Endodermal cell (in vitro differentiated cells): Measurements from ENCODE around the gene HIRIP3. TPM values are rescaled to one million over a fixed set of nuclear protein-coding genes. Genes with fewer than 3 reads are reported as not detected.

Experiments used
- DNase-seq: peaks from one replicate; pipeline ENCODE4 v3.0.0-alpha.2; 2017
- H3K27ac ChIP-seq: 2 replicates; pipeline ENCODE4 v1.5.1; 2013; ENCODE audit warnings: mild to moderate bottlenecking, low read depth, low read length, moderate library complexity
- H3K27me3 ChIP-seq: 2 replicates; pipeline ENCODE4 v1.6.1; 2013; ENCODE audit warnings: mild to moderate bottlenecking, low read length, moderate library complexity; ENCODE audit not compliant: insufficient read depth, control insufficient read depth, poor library complexity, severe bottlenecking
- H3K36me3 ChIP-seq: 2 replicates; pipeline ENCODE4 v1.7.0; 2013; ENCODE audit warnings: mild to moderate bottlenecking, low read length, moderate library complexity; ENCODE audit not compliant: control insufficient read depth, insufficient read depth
- H3K4me1 ChIP-seq: one replicate; pipeline ENCODE4 v1.7.0; 2013; ENCODE audit warnings: low read length; ENCODE audit not compliant: control insufficient read depth, insufficient read depth
- H3K4me3 ChIP-seq: 2 replicates; pipeline ENCODE4 v1.5.1; 2013; ENCODE audit warnings: mild to moderate bottlenecking, low read length, moderate library complexity
- H3K9ac ChIP-seq: 2 replicates; pipeline ENCODE4 v1.6.1; 2013; ENCODE audit warnings: mild to moderate bottlenecking, low read length, moderate library complexity; ENCODE audit not compliant: poor library complexity, severe bottlenecking; ENCODE audit errors: extremely low read depth
- H3K9me3 ChIP-seq: 2 replicates; pipeline ENCODE4 v1.6.1; 2013; ENCODE audit warnings: mild to moderate bottlenecking, low read length, moderate library complexity; ENCODE audit not compliant: control insufficient read depth
- H3K27ac Mint-ChIP-seq: 2 replicates; pipeline ENCODE4 v1.8.0; 2020; ENCODE audit warnings: mixed read lengths
- H3K27me3 Mint-ChIP-seq: 2 replicates; pipeline ENCODE4 v1.8.0; 2021; ENCODE audit warnings: mild to moderate bottlenecking, mixed read lengths; ENCODE audit not compliant: insufficient read depth
- H3K36me3 Mint-ChIP-seq: 2 replicates; pipeline ENCODE4 v1.8.0; 2020; ENCODE audit warnings: low read depth, mixed read lengths
- H3K4me1 Mint-ChIP-seq: 2 replicates; pipeline ENCODE4 v1.8.0; 2020; ENCODE audit warnings: mixed read lengths
- H3K4me3 Mint-ChIP-seq: 2 replicates; pipeline ENCODE4 v1.8.0; 2020; ENCODE audit warnings: mild to moderate bottlenecking, moderate library complexity, mixed read lengths
- H3K9me3 Mint-ChIP-seq: 2 replicates; pipeline ENCODE4 v1.8.0; 2020; ENCODE audit warnings: mild to moderate bottlenecking, mixed read lengths
- CTCF ChIP-seq: fragments of 200-600 bp; sonication (generic); conservative IDR thresholded peaks from 2 replicates; pipeline ENCODE4 v1.5.0; 2021; ENCODE audit warnings: antibody characterized with exemption, mild to moderate bottlenecking
- WGBS, 2 experiments: methylation state at CpG; one replicate each; pipeline versions ENCODE4 v1.1.5 to v1.1.7; 2013; ENCODE audit warnings: missing lambda C conversion rate in 2 of 2, mixed read lengths in 1 of 2; ENCODE audit not compliant: insufficient coverage in 1 of 2, insufficient read length in 1 of 2; 5-methylcytosine and 5-hydroxymethylcytosine counted together
- total RNA-seq, 2 donors: library from RNA; stranded (reverse); fragmentation: NEBNext Ultra II Directional in 1 of 2; extraction: Animal tissue kit (Norgen Biotek cat#: 25700) in 1 of 2; gene quantifications; 2 replicates in 1 of 2; 3 replicates in 1 of 2; pipeline ENCODE4 v1.2.1, GENCODE V29; 2021

Gene HIRIP3
- total RNA-seq, 2 donors from 2014 or later = 9.4 to 13.9 TPM

- Mint-ChIP-seq H3K4me1 (peaks cover 7% of the 10 kb centered on the region), H3K4me3 (peak overlapping the region; percentile 97), H3K27me3 (no peaks in the 10 kb centered on the region), H3K36me3 (peaks cover 40% of the 10 kb centered on the region), H3K9me3 (no peaks in the 10 kb centered on the region), H3K27ac (no peak overlapping the region)
- no peak for TF ChIP-seq CTCF
- H3K4me1 ChIP-seq = no peaks in the 10 kb centered on the region
- no peak overlapping the region for H3K27ac ChIP-seq
- H3K27me3 ChIP-seq = no peaks in the 10 kb centered on the region
- no peaks in the 10 kb centered on the region for H3K9me3 ChIP-seq
- H3K9ac ChIP-seq = no peak overlapping the region
- no peak for DNase-seq
- 94 to 98% methylated on average over 7 to 8 of the region's 9 CpGs for WGBS, 2 experiments
- H3K4me3 ChIP-seq = no peak overlapping the region
- peaks cover 42% of the 10 kb centered on the region for H3K36me3 ChIP-seq
Measured at GRCh38 chr16:29993903-29994599, 1.4 kb downstream of the HIRIP3 start.

- no peaks in the 10 kb centered on the region for H3K27me3 Mint-ChIP-seq
- H3K4me3 ChIP-seq = no peak overlapping the region
- H3K36me3 Mint-ChIP-seq = peaks cover 38% of the 10 kb centered on the region
- H3K4me3 Mint-ChIP-seq = no peak overlapping the region
- WGBS, 2 experiments = 92 to 95% methylated on average over 19 to 25 of the region's 25 CpGs
- no peaks in the 10 kb centered on the region for H3K9me3 Mint-ChIP-seq
- H3K9ac ChIP-seq = no peak overlapping the region
- H3K36me3 ChIP-seq = peaks cover 49% of the 10 kb centered on the region
- TF ChIP-seq CTCF = no peak
- H3K4me1 ChIP-seq = no peaks in the 10 kb centered on the region
- H3K4me1 Mint-ChIP-seq = peaks cover 7% of the 10 kb centered on the region
- H3K27me3 ChIP-seq = no peaks in the 10 kb centered on the region
- no peak overlapping the region for H3K27ac ChIP-seq
- no peak for DNase-seq
- no peaks in the 10 kb centered on the region for H3K9me3 ChIP-seq
- no peak overlapping the region for H3K27ac Mint-ChIP-seq
Measured at GRCh38 chr16:29993191-29993902, 2.1 kb downstream of the HIRIP3 start.

- H3K36me3 Mint-ChIP-seq = peaks cover 37% of the 10 kb centered on the region
- H3K36me3 ChIP-seq = peaks cover 46% of the 10 kb centered on the region
- H3K4me3 Mint-ChIP-seq = no peak overlapping the region
- no peaks in the 10 kb centered on the region for H3K9me3 Mint-ChIP-seq
- 83% methylated on average over 5 to 7 of the region's 7 CpGs for WGBS, 2 experiments
- H3K4me3 ChIP-seq = no peak overlapping the region
- H3K27me3 Mint-ChIP-seq = no peaks in the 10 kb centered on the region
- H3K9me3 ChIP-seq = no peaks in the 10 kb centered on the region
- DNase-seq = no peak
- TF ChIP-seq CTCF = no peak
- no peak overlapping the region for H3K9ac ChIP-seq
- H3K4me1 ChIP-seq = no peaks in the 10 kb centered on the region
- no peaks in the 10 kb centered on the region for H3K27me3 ChIP-seq
- H3K27ac Mint-ChIP-seq = no peak overlapping the region
- H3K27ac ChIP-seq = no peak overlapping the region
- H3K4me1 Mint-ChIP-seq = peaks cover 7% of the 10 kb centered on the region
Measured at GRCh38 chr16:29992344-29992967, 3.0 kb downstream of the HIRIP3 start.
